IPS-20b (cell line): Measurements from ENCODE around the gene UNC93B1.

Experiments
- H3K27ac ChIP-seq: one replicate; pipeline ENCODE4 v1.5.1; 2013; ENCODE audit warnings: low read length
- H3K27me3 ChIP-seq: 2 replicates; pipeline ENCODE4 v1.6.1; 2013; ENCODE audit warnings: mild to moderate bottlenecking, low read length, inconsistent platforms; ENCODE audit not compliant: insufficient read depth
- H3K36me3 ChIP-seq: 2 replicates; pipeline ENCODE4 v1.6.1; 2013; ENCODE audit warnings: low read depth, mild to moderate bottlenecking, inconsistent platforms, low read length, moderate library complexity; ENCODE audit not compliant: insufficient read depth
- H3K4me1 ChIP-seq: 2 replicates; pipeline ENCODE4 v1.6.1; 2013; ENCODE audit warnings: mild to moderate bottlenecking, control low read depth, inconsistent platforms, low read length, moderate library complexity; ENCODE audit not compliant: insufficient read depth
- H3K4me3 ChIP-seq: 2 replicates; pipeline ENCODE4 v1.5.1; 2013; ENCODE audit warnings: mild to moderate bottlenecking, low read length, inconsistent platforms
- H3K9ac ChIP-seq: 2 replicates; pipeline ENCODE4 v1.6.1; 2013; ENCODE audit warnings: low read depth, mild to moderate bottlenecking, inconsistent platforms, low read length, moderate library complexity
- H3K9me3 ChIP-seq: 2 replicates; pipeline ENCODE4 v1.6.1; 2013; ENCODE audit warnings: mild to moderate bottlenecking, low read depth, low read length, inconsistent platforms; ENCODE audit not compliant: insufficient read depth

Gene UNC93B1

DNA sequence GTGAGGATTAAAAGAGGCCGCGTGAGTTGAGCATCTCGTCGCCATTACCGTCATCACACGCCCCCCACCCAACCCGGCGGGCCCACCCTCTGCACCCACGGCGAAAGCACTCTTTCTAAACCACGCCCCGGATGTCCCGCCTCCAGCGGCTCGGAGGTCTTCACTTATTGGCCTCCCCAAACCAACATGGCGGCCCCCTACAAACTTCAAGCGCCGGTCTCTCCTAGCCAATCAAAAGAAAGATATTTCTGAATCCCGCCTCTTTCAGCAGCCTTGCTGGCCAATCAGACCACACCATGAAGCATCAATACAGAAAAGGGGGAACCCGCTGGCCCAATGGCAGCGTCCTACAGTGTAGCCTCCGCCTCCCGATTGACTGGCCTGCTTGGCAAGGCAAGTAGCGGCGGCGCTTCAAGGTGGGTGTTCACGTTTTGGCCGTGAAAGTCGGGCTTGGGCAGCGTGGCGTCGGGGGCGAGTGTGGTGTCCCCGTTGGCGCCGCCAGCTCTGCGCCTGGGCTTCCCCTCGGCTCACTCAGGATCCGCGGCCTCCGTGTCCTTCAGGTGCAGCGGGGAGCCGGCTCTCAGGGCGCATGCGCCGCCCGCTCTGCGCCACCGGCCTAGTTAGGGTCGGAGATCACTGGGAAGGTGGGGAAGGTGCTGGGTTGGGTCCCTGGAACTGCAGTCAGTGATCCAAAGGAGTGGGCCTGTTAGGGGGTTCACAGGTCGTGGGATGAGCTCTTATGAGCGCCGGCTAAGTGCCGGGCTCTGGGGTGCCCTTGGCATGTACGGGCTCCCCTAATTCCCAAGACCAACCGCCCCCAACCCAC is 26.6 kb upstream of the UNC93B1 start, which contains the start of gene NDUFS8:
TSS of gene NDUFS8 (plus strand) at position 364 of the 826 bp plus-strand sequence. CDS start 1,471 bp downstream, outside the sequence.
- H3K4me3 ChIP-seq: peak within 1 kb of the TSS; percentile 84
- H3K27ac ChIP-seq: peak within 1 kb of the TSS; percentile 84
- no peaks in the 10 kb centered on the region for H3K27me3 ChIP-seq
- peak within 1 kb of the TSS; percentile 90 for H3K9ac ChIP-seq
- no peaks in the 10 kb centered on the region for H3K9me3 ChIP-seq
- H3K4me1 ChIP-seq: no peaks in the 10 kb centered on the region
- peaks cover 30% of the 10 kb centered on the region for H3K36me3 ChIP-seq

DNA sequence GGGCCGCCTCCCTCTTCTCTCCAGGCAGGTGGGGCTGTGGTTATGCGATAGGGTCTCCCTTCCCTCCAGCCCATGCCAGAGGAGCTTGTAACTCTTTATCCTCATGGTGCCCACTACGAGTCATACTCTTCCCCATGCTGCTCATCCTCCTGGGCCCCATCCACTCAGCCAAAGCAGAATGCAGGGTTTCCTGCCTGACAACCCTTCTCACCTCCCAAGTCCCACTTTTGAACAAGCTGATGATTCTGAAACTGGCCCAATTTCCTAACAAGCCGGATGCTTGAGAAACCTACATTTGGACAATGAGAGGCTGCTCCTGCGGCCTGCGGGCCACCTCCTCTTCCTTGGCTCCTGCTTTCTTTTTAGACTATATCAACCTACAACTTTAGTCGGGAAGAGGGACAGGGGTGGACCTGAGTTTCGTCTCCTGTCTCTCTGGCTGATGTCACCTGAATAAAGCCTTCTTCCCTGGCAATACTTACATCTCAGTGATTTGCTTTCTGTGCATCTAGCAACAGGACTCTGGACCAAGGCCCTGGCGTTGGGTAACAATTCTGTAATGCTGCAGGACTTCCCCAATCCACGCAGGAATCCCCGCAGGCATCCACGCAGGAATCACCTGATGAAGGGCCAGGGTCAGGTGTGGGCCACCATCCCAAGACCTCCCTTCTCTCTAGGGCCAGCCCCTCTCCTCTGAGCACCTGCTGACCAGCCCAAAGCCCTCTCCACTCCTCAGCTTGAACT is 25.1 kb upstream of the UNC93B1 start:
- no peak overlapping the region for H3K27ac ChIP-seq
- no peaks in the 10 kb centered on the region for H3K27me3 ChIP-seq
- H3K9me3 ChIP-seq: no peaks in the 10 kb centered on the region
- peak overlapping the region; percentile 84; the same call in 1 of the 2 replicates for H3K4me3 ChIP-seq
- H3K36me3 ChIP-seq: peaks cover 16% of the 10 kb centered on the region
- H3K9ac ChIP-seq: peak overlapping the region; percentile 3; the same call in 1 of the 2 replicates
- H3K4me1 ChIP-seq: no peaks in the 10 kb centered on the region

DNA sequence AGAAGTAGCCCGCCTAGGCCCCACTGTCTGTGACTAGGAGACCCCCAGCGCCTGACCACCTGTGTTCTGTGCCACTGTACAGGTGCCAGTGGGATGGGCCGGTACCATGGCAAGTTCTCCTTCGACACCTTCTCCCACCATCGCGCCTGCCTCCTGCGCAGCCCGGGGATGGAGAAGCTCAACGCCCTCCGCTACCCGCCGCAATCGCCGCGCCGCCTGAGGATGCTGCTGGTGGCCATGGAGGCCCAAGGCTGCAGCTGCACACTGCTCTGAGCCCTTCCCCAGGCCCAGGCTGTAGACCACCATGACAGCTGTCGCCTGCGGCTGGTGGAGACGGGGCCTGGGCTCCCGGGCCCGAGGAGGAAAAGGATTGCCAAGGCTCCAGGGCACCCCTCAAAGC is 23.8 kb upstream of the UNC93B1 start:
- H3K27me3 ChIP-seq: no peaks in the 10 kb centered on the region
- no peak overlapping the region for H3K4me3 ChIP-seq
- H3K27ac ChIP-seq: no peak overlapping the region
- H3K36me3 ChIP-seq: peaks cover 4% of the 10 kb centered on the region; the same call in 1 of the 2 replicates
- H3K9ac ChIP-seq: no peak overlapping the region
- H3K9me3 ChIP-seq: no peaks in the 10 kb centered on the region
- H3K4me1 ChIP-seq: no peaks in the 10 kb centered on the region

DNA sequence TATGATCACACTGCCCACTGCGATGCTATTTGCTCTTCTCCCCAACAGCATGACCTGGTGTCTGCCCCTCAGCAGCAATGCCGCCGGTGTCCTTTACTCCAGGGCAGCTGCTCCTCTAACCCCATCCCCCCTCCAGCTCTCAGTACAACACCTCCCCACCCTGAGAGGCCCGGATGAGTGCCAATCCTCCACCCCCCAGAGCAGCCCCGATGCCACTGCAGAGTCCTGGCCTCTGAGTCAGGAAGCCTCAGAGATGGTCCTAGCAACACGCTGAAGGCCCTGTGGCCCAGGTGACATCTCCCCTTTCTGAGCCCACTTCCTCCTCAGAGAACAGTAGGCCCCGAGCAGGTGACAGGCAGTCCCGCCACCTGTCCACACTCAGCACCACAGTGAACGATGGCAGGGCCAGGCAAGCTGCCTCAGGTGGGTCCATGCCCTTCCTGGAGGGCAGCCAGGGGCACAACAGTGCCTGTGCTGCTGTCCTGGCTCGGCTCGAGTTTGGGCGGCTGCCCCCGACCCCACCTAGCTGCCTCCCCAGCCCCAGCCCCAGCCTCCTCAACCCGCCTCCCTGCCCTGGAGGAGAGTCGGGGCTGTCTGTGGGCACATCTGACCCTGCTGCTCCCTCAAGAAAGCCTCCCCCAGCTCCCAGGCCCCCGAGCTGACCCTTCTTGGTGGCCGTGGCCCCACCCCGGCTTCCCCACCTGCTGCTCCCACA is 22.7 kb upstream of the UNC93B1 start:
- no peaks in the 10 kb centered on the region for H3K27me3 ChIP-seq
- no peaks in the 10 kb centered on the region for H3K4me1 ChIP-seq
- H3K27ac ChIP-seq: no peak overlapping the region
- no peaks in the 10 kb centered on the region for H3K36me3 ChIP-seq
- H3K9ac ChIP-seq: no peak overlapping the region
- H3K4me3 ChIP-seq: no peak overlapping the region
- no peaks in the 10 kb centered on the region for H3K9me3 ChIP-seq

DNA sequence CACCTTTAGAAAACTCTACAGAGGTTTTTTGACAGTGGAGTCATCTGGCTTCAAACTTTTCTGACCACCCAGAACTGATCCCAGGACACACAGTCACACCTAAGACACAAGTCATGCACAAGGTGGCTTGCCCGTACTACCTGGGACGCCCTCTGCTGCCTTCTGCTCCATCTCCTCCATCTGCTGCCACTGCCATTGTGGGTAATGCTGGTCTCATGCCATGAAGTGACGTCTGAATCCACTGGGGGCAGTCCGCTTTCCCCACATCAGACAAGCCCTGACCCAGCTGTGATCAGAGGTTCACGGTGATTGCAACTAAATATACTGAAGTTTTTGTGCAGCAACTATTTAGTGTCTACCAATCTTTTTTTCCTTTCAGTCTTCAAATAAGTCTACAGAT is 21.1 kb upstream of the UNC93B1 start:
- Histone ChIP-seq H3K9ac (no peak overlapping the region), H3K27me3 (no peaks in the 10 kb centered on the region), H3K9me3 (no peaks in the 10 kb centered on the region), H3K27ac (no peak overlapping the region), H3K4me1 (no peaks in the 10 kb centered on the region), H3K36me3 (no peaks in the 10 kb centered on the region), H3K4me3 (no peak overlapping the region)

DNA sequence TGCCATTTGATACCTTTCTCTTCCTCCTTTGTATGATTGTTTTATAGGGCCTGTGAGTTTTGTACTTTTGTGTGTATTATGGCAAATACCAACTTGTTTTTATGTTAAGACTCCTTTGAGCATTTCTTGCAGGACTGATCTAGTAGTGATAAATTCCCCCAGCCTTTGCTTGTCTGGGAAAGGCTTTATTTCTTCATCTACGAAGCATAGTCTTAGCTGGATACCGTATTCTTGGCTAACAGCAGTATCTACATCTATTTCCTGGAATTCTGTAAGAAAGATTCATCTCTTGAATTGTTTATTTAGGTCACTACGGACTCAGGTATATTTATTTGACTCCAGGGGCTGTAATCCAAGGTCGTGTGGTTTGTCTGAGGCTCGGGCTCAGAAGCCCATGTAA is 20.6 kb upstream of the UNC93B1 start:
- Histone ChIP-seq H3K9ac (no peak overlapping the region), H3K4me3 (no peak overlapping the region), H3K36me3 (no peaks in the 10 kb centered on the region), H3K27me3 (no peaks in the 10 kb centered on the region), H3K4me1 (no peaks in the 10 kb centered on the region), H3K27ac (no peak overlapping the region), H3K9me3 (no peaks in the 10 kb centered on the region)

DNA sequence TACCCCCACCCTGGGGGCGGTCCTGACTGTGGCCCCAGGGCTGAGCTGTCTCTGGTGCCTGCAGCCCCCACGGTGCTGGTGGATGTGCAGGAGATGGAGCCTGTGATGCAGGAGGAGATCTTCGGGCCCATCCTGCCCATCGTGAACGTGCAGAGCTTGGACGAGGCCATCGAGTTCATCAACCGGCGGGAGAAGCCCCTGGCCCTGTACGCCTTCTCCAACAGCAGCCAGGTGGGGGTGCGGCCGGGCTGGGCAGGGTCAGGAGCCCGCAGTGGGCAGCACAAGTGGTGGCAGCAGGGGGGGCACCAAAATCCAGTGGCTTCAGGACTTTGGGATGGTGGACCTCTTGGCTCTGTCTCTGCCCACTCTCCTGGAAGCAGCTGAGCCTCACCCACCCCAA is 18.6 kb upstream of the UNC93B1 start:
- Histone ChIP-seq H3K4me3 (no peak overlapping the region), H3K4me1 (no peaks in the 10 kb centered on the region), H3K27ac (no peak overlapping the region), H3K27me3 (no peaks in the 10 kb centered on the region), H3K36me3 (no peaks in the 10 kb centered on the region), H3K9me3 (no peaks in the 10 kb centered on the region), H3K9ac (no peak overlapping the region)

DNA sequence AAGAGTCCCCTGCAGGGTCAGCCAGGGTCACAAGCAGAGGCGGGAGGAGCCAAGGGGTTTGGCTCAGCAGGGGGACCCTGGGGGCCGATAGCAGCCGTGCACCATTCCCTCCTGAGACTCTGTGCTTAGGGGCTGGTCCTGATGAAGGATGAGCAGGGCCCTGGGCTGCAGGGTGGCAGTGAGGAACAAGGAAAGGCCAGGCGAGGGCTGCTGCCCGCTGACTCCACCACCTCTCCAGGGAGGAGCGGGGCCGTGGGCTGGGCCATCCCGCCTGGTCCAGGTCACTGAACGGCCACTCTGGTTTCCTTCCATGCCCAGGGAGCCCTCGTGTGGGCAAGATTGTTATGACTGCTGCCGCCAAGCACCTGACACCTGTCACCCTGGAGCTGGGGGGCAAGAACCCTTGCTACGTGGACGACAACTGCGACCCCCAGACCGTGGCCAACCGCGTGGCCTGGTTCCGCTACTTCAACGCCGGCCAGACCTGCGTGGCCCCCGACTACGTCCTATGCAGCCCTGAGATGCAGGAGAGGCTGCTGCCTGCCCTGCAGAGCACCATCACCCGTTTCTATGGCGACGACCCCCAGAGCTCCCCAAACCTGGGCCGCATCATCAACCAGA is 17.4 kb upstream of the UNC93B1 start:
- Histone ChIP-seq H3K27ac (no peak overlapping the region), H3K9ac (no peak overlapping the region), H3K4me1 (no peaks in the 10 kb centered on the region), H3K36me3 (no peaks in the 10 kb centered on the region), H3K4me3 (no peak overlapping the region), H3K27me3 (no peaks in the 10 kb centered on the region), H3K9me3 (no peaks in the 10 kb centered on the region)

DNA sequence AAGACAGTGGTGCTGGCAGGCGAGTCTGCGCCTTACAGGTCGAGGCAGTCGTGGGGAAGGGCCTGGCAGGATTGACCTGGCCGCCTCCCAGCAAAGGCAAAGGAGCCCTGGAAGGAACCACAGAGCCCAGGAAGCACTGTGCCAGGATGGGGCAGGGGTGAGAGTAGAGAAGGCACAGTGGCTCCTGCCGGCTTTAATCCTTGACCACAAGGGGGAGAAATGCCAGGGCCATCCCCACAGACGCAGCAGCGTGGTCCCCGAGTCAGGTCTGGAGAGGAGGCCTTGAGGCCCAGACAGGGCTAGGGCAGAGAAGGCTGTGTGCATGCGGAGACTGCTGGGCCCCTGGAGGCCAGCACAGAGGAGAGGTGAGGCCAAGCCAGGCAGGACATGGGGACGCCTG is 16.7 kb upstream of the UNC93B1 start:
- no peaks in the 10 kb centered on the region for H3K4me1 ChIP-seq
- H3K9me3 ChIP-seq: no peaks in the 10 kb centered on the region
- no peak overlapping the region for H3K9ac ChIP-seq
- H3K27me3 ChIP-seq: no peaks in the 10 kb centered on the region
- no peak overlapping the region for H3K4me3 ChIP-seq
- no peaks in the 10 kb centered on the region for H3K36me3 ChIP-seq
- no peak overlapping the region for H3K27ac ChIP-seq

DNA sequence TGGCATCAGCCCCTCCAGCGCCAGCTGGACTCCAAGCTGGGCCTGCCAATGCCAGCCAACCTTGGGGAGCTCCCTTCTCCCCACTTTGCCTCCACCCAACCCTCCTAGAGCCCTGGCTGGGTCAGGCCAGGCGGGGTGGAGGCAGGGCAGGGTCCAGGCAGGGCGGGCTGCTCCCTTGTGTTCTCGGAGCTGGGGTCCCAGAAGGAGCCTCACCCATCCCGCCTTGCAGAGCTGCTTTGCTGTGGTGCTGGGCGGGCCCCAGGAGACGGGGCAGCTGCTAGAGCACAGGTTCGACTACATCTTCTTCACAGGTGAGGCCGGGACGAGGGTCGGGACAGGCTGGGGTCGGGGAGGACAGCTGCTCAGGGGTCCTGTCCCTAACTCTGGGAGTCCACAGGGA is 15.6 kb upstream of the UNC93B1 start:
- Histone ChIP-seq H3K9me3 (no peaks in the 10 kb centered on the region), H3K4me3 (no peak overlapping the region), H3K36me3 (no peaks in the 10 kb centered on the region), H3K27me3 (no peaks in the 10 kb centered on the region), H3K4me1 (no peaks in the 10 kb centered on the region), H3K27ac (no peak overlapping the region), H3K9ac (no peak overlapping the region)

DNA sequence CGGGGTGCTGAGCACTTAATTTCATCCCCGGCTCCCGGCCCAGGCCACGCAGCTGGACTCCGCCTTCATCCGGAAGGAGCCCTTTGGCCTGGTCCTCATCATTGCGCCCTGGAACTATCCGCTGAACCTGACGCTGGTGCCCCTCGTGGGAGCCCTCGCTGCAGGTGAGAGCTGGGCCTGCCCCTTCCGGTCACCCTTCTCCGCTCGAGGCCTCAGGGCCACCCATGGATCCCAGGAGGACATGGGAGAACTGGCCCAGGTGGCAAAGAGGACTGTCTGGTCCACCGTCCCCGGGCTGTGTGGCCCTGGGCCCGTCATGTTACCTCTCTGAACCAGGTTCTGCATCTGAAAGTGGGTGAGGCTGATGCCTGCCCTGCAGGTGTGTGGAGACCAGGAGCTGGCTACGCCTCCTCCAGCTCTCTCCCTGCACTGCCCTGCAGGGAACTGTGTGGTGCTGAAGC is 14.9 kb upstream of the UNC93B1 start:
- H3K27ac ChIP-seq: no peak overlapping the region
- no peak overlapping the region for H3K4me3 ChIP-seq
- H3K9ac ChIP-seq: no peak overlapping the region
- H3K27me3 ChIP-seq: no peaks in the 10 kb centered on the region
- H3K9me3 ChIP-seq: no peaks in the 10 kb centered on the region
- no peaks in the 10 kb centered on the region for H3K4me1 ChIP-seq
- H3K36me3 ChIP-seq: no peaks in the 10 kb centered on the region
